Astrocyte (in vitro differentiated cells and primary cell): ENCODE measurements around the gene FTO. TPM values are rescaled to one million over a fixed set of nuclear protein-coding genes. Genes with fewer than 3 reads are reported as not detected.

Experiments
- DNase-seq: peaks from one replicate; pipeline ENCODE4 v3.0.0-alpha.2; 2010; ENCODE audit warnings: low read depth
- FAIRE-seq: peaks from 2 replicates; lab custom pipeline; 2011; peaks lifted over from hg19 to GRCh38; lab: Jason Lieb, UNC
- H2AFZ ChIP-seq: 2 replicates; pipeline ENCODE4 v1.6.0; 2012; ENCODE audit warnings: low read depth, low read length, inconsistent platforms
- H3K27ac ChIP-seq: 2 replicates; pipeline ENCODE4 v1.5.1; 2011; ENCODE audit warnings: low read depth, low read length, inconsistent platforms
- H3K27me3 ChIP-seq: 2 replicates; pipeline ENCODE4 v1.6.0; 2011; ENCODE audit warnings: low read length, inconsistent platforms; ENCODE audit not compliant: insufficient read depth
- H3K36me3 ChIP-seq: 2 replicates; pipeline ENCODE4 v1.5.1; 2011; ENCODE audit warnings: low read length, inconsistent platforms; ENCODE audit not compliant: insufficient read depth
- H3K4me1 ChIP-seq: 2 replicates; pipeline ENCODE4 v1.5.1; 2011; ENCODE audit warnings: low read length, inconsistent platforms; ENCODE audit not compliant: insufficient read depth
- H3K4me2 ChIP-seq: 2 replicates; pipeline ENCODE4 v1.6.0; 2012; ENCODE audit warnings: low read length, inconsistent platforms
- H3K4me3 ChIP-seq: 2 replicates; pipeline ENCODE4 v1.5.1; 2011; ENCODE audit warnings: low read depth, mild to moderate bottlenecking, low read length, inconsistent platforms; ENCODE audit not compliant: insufficient read depth
- H3K79me2 ChIP-seq: 2 replicates; pipeline ENCODE4 v1.6.0; 2012; ENCODE audit warnings: mild to moderate bottlenecking, low read length, inconsistent platforms; ENCODE audit not compliant: insufficient read depth
- H3K9ac ChIP-seq: 2 replicates; pipeline ENCODE4 v1.6.0; 2012; ENCODE audit warnings: mild to moderate bottlenecking, low read length, inconsistent platforms
- H3K9me3 ChIP-seq: 2 replicates; pipeline ENCODE4 v1.5.1; 2012; ENCODE audit warnings: low read depth, mild to moderate bottlenecking, low read length, inconsistent platforms; ENCODE audit not compliant: insufficient read depth
- H4K20me1 ChIP-seq: 2 replicates; pipeline ENCODE4 v1.6.0; 2012; ENCODE audit warnings: low read length, inconsistent platforms; ENCODE audit not compliant: insufficient read depth
- H3K27ac Mint-ChIP-seq: one replicate; pipeline ENCODE4 v1.8.0; 2021; ENCODE audit warnings: mild to moderate bottlenecking, mixed read lengths; ENCODE audit not compliant: unreplicated experiment
- H3K27me3 Mint-ChIP-seq: one replicate; pipeline ENCODE4 v1.8.0; 2021; ENCODE audit warnings: low read depth, mixed read lengths; ENCODE audit not compliant: unreplicated experiment
- H3K36me3 Mint-ChIP-seq: one replicate; pipeline ENCODE4 v1.8.0; 2021; ENCODE audit warnings: low read depth, mixed read lengths; ENCODE audit not compliant: unreplicated experiment
- H3K4me1 Mint-ChIP-seq: one replicate; pipeline ENCODE4 v1.8.0; 2021; ENCODE audit warnings: low read depth, mixed read lengths; ENCODE audit not compliant: unreplicated experiment
- H3K4me3 Mint-ChIP-seq: one replicate; pipeline ENCODE4 v1.8.0; 2021; ENCODE audit warnings: mild to moderate bottlenecking, moderate library complexity, mixed read lengths; ENCODE audit not compliant: unreplicated experiment
- H3K9me3 Mint-ChIP-seq: one replicate; pipeline ENCODE4 v1.8.0; 2021; ENCODE audit warnings: mild to moderate bottlenecking, mixed read lengths; ENCODE audit not compliant: unreplicated experiment
- CTCF ChIP-seq: IDR thresholded peaks from 2 replicates; pipeline ENCODE4 v1.5.1; 2011; ENCODE audit warnings: low read depth, mild to moderate bottlenecking, inconsistent platforms, low read length, moderate library complexity; ENCODE audit not compliant: insufficient read depth
- EZH2 ChIP-seq: IDR thresholded peaks from 2 replicates; pipeline ENCODE4 v1.6.1; 2012; ENCODE audit warnings: mild to moderate bottlenecking, low read length, inconsistent platforms; ENCODE audit not compliant: insufficient read depth
- total RNA-seq: library from RNA; stranded (reverse); gene quantifications from 2 replicates; pipeline ENCODE4 v1.2.1, GENCODE V29; 2021

Gene FTO
- total RNA-seq, 1 donor from 2014 or later, result 73.1 TPM

- no peaks in the 10 kb centered on the region for H3K36me3 ChIP-seq
- TF ChIP-seq CTCF, result no peak
- Mint-ChIP-seq H3K4me1 (no peaks in the 10 kb centered on the region), H3K36me3 (no peaks in the 10 kb centered on the region), H3K27ac (no peak overlapping the region), H3K27me3 (peaks cover 8% of the 10 kb centered on the region), H3K9me3 (peaks cover 11% of the 10 kb centered on the region), H3K4me3 (no peak overlapping the region)
- H3K79me2 ChIP-seq, result no peaks in the 10 kb centered on the region
- H3K9me3 ChIP-seq, result no peaks in the 10 kb centered on the region
- DNase-seq, result no peak
- peaks cover 11% of the 10 kb centered on the region for H3K27me3 ChIP-seq
- H4K20me1 ChIP-seq, result no peaks in the 10 kb centered on the region
- H3K4me1 ChIP-seq, result peaks cover 9% of the 10 kb centered on the region
- no peak for FAIRE-seq
- H3K4me2 ChIP-seq, result peak overlapping the region; percentile 80
- peak overlapping the region; percentile 25 for H3K4me3 ChIP-seq
- H2AFZ ChIP-seq, result peak overlapping the region; percentile 94
- no peak overlapping the region for H3K27ac ChIP-seq
- peak overlapping the region; percentile 24 for H3K9ac ChIP-seq
Observed at GRCh38 chr16:54194334-54194743, 490.4 kb downstream of the FTO start.

GRCh38 chr16:54197758-54198157 lies 493.8 kb downstream of the FTO start:
- no peak for TF ChIP-seq CTCF
- no peak for TF ChIP-seq EZH2
- no peaks in the 10 kb centered on the region for H3K27me3 ChIP-seq
- FAIRE-seq, result no peak
- peaks cover 9% of the 10 kb centered on the region for H3K4me1 ChIP-seq
- peaks cover 10% of the 10 kb centered on the region for H3K9me3 Mint-ChIP-seq
- no peak overlapping the region for H3K9ac ChIP-seq
- H3K27ac Mint-ChIP-seq, result no peak overlapping the region
- no peaks in the 10 kb centered on the region for H3K9me3 ChIP-seq
- no peaks in the 10 kb centered on the region for H3K36me3 Mint-ChIP-seq
- no peaks in the 10 kb centered on the region for H3K79me2 ChIP-seq
- H3K27ac ChIP-seq, result no peak overlapping the region
- H3K4me2 ChIP-seq, result no peak overlapping the region
- H3K36me3 ChIP-seq, result no peaks in the 10 kb centered on the region
- no peaks in the 10 kb centered on the region for H4K20me1 ChIP-seq
- DNase-seq, result no peak
- no peaks in the 10 kb centered on the region for H3K4me1 Mint-ChIP-seq
- no peak overlapping the region for H3K4me3 ChIP-seq
- H3K27me3 Mint-ChIP-seq, result peaks cover 17% of the 10 kb centered on the region
- H3K4me3 Mint-ChIP-seq, result no peak overlapping the region
- H2AFZ ChIP-seq, result no peak overlapping the region

- Histone ChIP-seq H3K9me3 (no peaks in the 10 kb centered on the region), H3K4me1 (peaks cover under 1% of the 10 kb centered on the region), H3K79me2 (no peaks in the 10 kb centered on the region), H3K4me3 (no peak overlapping the region), H2AFZ (no peak overlapping the region), H3K4me2 (no peak overlapping the region), H3K27me3 (no peaks in the 10 kb centered on the region), H3K36me3 (no peaks in the 10 kb centered on the region), H3K27ac (no peak overlapping the region), H4K20me1 (no peaks in the 10 kb centered on the region), H3K9ac (no peak overlapping the region)
- no peaks in the 10 kb centered on the region for H3K36me3 Mint-ChIP-seq
- DNase-seq, result no peak
- FAIRE-seq, result no peak
- no peak overlapping the region for H3K4me3 Mint-ChIP-seq
- peaks cover 8% of the 10 kb centered on the region for H3K9me3 Mint-ChIP-seq
- no peak for TF ChIP-seq EZH2
- TF ChIP-seq CTCF, result no peak
- peaks cover 22% of the 10 kb centered on the region for H3K27me3 Mint-ChIP-seq
- no peak overlapping the region for H3K27ac Mint-ChIP-seq
- H3K4me1 Mint-ChIP-seq, result no peaks in the 10 kb centered on the region
Observed at GRCh38 chr16:54199487-54200160, 495.7 kb downstream of the FTO start.
